NT2/D1 (cell line): ENCODE measurements around the gene SCRT2.

Experiments used
- SUZ12 ChIP-seq: IDR thresholded peaks from 2 replicates; pipeline ENCODE4 v1.6.1; 2011; ENCODE audit not compliant: insufficient read length, insufficient read depth; ENCODE audit errors: extremely low read depth
- YY1 ChIP-seq: IDR thresholded peaks from 2 replicates; pipeline ENCODE4 v1.6.1; 2011; ENCODE audit not compliant: insufficient read length, insufficient read depth
- ZNF274 ChIP-seq: IDR thresholded peaks from 2 replicates; pipeline ENCODE4 v1.6.1; 2011; ENCODE audit warnings: mild to moderate bottlenecking, low read depth, low read length

- no peak for TF ChIP-seq SUZ12
- TF ChIP-seq ZNF274, result no peak
- TF ChIP-seq YY1, result no peak
Observed at GRCh38 chr20:653110-653589, 22.5 kb downstream of the SCRT2 start, which contains the start of gene SRXN1.
